K562 (cell line): ENCODE measurements around the gene TCEANC2. TPM values are rescaled to one million over a fixed set of nuclear protein-coding genes. Genes with fewer than 3 reads are reported as not detected.

Experiments
- ADNP ChIP-seq: fragments of 200-800 bp; sonication (Bioruptor generic); IDR thresholded peaks from 2 replicates; pipeline ENCODE4 v1.6.1; 2016; ENCODE audit warnings: missing genetic modification characterization, missing compliant biosample characterization
- AFF4 ChIP-seq: sonication (generic); formaldehyde crosslinking; IDR thresholded peaks from 2 replicates; pipeline ENCODE4 v1.8.0; 2023; ENCODE audit warnings: mild to moderate bottlenecking, missing genetic modification reagents
- C11orf30 ChIP-seq: fragments of 450-650 bp; IDR thresholded peaks from 2 replicates; pipeline ENCODE4 v1.6.1; 2016; ENCODE audit warnings: low read depth, mild to moderate bottlenecking
- CREB1 ChIP-seq, 2 experiments: sonication (generic) in 1 of 2; formaldehyde crosslinking in 1 of 2; IDR thresholded peaks; 2 replicates each; pipeline versions ENCODE4 v1.6.1 to v1.8.0; 2012 to 2022; ENCODE audit warnings: inconsistent platforms in 1 of 2, mild to moderate bottlenecking in 1 of 2, missing genetic modification reagents in 1 of 2, moderate library complexity in 1 of 2
- GTF2F1 ChIP-seq: IDR thresholded peaks from 2 replicates; pipeline ENCODE4 v1.6.1; 2011; ENCODE audit warnings: low read depth, low read length, improper control_type of control experiment
- HMG20A ChIP-seq: fragments of 450-650 bp; formaldehyde crosslinking; conservative IDR thresholded peaks from 2 replicates; pipeline ENCODE4 v1.4.0; 2020; ENCODE audit warnings: mild to moderate bottlenecking, mixed read lengths
- KAT8 ChIP-seq: fragments of 450-650 bp; IDR thresholded peaks from 2 replicates; pipeline ENCODE4 v1.6.1; 2016; ENCODE audit warnings: low read depth, mild to moderate bottlenecking
- MEIS2 ChIP-seq: fragments of 450-650 bp; IDR thresholded peaks from 2 replicates; pipeline ENCODE4 v1.6.1; 2014; ENCODE audit warnings: mild to moderate bottlenecking; ENCODE audit not compliant: partially characterized antibody
- NFIC ChIP-seq: fragments of 450-650 bp; IDR thresholded peaks from 2 replicates; pipeline ENCODE4 v1.6.1; 2017; ENCODE audit warnings: mild to moderate bottlenecking, inconsistent platforms
- PPARD ChIP-seq: fragments of 250-450 bp; sonication (Bioruptor Pico); IDR thresholded peaks from 2 replicates; pipeline ENCODE4 v1.8.0; 2022; ENCODE audit warnings: inconsistent platforms, mild to moderate bottlenecking, moderate library complexity
- ZC3H11A ChIP-seq: IDR thresholded peaks from 2 replicates; pipeline ENCODE4 v1.6.1; 2012; ENCODE audit warnings: low read depth, low read length, improper control_type of control experiment
- ZNF41 ChIP-seq: fragments of 250-450 bp; sonication (Bioruptor Pico); conservative IDR thresholded peaks from 2 replicates; pipeline ENCODE4 v1.4.0; 2020; ENCODE audit warnings: mild to moderate bottlenecking
- polyA plus RNA-seq, 8 experiments: library from polyadenylated mRNA; depleted of rRNA in 4 of 8; stranded (reverse) in 5 of 8; unstranded in 3 of 8; fragments of >200 nt; fragmentation: Nextera tagmentation in 2 of 8; fragmentation: Illumina TruSeq in 1 of 8; extraction: Ambion mirVana in 2 of 8; extraction: Trizol in 1 of 8; gene quantifications; 2 replicates each; pipeline versions ENCODE4 v1.2.1 to v1.2.3, GENCODE V29; 2011 to 2014; ENCODE audit warnings: inconsistent platforms in 1 of 8, missing spikeins in 1 of 8
- total RNA-seq, 7 experiments: library from RNA; depleted of rRNA in 6 of 7; stranded (reverse); fragments of >200 nt in 6 of 7; fragmentation: Illumina TruSeq in 2 of 7; extraction: Trizol in 2 of 7; gene quantifications; 2 replicates each; pipeline versions ENCODE4 v1.2.1 to v1.2.3, GENCODE V29; 2011 to 2021; ENCODE audit warnings: low replicate concordance in 1 of 7
- TF ChIP-seq, protein P1 (sequence below): sonication (generic); formaldehyde crosslinking; IDR thresholded peaks from 2 replicates; pipeline ENCODE4 v1.8.1; 2022; ENCODE audit warnings: missing genetic modification reagents
- TF ChIP-seq, protein P2 (sequence below): sonication (generic); formaldehyde crosslinking; IDR thresholded peaks from 2 replicates; pipeline ENCODE4 v1.8.0; 2022; ENCODE audit warnings: mild to moderate bottlenecking, missing genetic modification reagents, borderline replicate concordance
- TF ChIP-seq, protein P3 (sequence below): fragments of 250-450 bp; sonication (Bioruptor Pico); IDR thresholded peaks from 2 replicates; pipeline ENCODE4 v1.4.0; 2020; ENCODE audit warnings: mild to moderate bottlenecking, moderate library complexity
- TF ChIP-seq, protein P4 (sequence below): fragments of 450-650 bp; conservative IDR thresholded peaks from 2 replicates; pipeline ENCODE4 v1.6.1; 2016; ENCODE audit warnings: missing genetic modification characterization, low read depth, mild to moderate bottlenecking, control low read depth, missing compliant biosample characterization

The TCEANC2 gene
- total and polyA plus RNA-seq, 9 of the 15 experiments (the other 6 are each of a cell fraction or from before 2014, with no cell fraction given) = 3.3 to 10.2 (median 7.0) TPM

DNA sequence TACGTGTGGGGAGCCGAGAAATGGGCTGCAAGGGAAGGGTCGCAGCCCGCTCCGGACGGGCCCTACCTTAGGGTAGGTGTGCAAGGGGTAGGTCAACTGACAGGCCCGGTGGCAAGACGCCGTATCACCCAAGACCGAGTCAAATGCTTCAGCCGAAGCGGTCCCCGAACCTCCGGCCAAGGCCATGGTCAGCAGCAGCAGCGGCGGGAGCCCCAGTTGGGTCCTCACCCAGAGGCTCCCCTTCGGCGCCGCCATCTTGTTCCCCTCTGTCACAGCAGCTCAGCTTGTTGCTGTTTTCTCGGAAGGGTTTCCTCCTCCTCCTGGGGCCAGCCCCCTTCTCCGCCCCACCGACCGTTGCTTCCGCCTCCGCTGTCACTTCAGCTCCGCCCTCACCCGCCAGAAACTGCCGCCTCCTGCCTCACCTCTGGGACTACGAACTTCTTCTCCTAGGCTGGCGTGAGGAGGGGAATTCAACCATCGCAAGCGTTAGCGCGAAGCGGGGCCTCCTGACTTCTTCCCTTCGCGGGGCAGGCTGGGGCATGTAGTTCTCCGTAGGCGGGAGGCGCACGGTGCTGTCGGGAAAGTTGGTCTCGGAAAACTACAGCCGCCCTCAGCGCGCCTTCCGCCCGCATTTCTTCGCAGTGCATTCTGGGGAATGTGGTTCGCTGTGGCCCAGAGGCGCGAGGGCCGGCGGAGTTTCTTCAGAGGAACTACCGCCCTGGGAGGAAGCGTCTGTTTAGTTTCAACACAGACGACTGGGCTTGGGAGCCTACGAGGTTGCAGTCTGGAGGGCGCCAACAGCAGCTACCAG lies at the start of gene TCEANC2, which contains the start of gene TMEM59 (continued):
- no peak; the same call in 1 of the 2 replicates for TF ChIP-seq ZNF41
- peak; percentile 56 for TF ChIP-seq C11orf30
- TF ChIP-seq, protein P1, sequence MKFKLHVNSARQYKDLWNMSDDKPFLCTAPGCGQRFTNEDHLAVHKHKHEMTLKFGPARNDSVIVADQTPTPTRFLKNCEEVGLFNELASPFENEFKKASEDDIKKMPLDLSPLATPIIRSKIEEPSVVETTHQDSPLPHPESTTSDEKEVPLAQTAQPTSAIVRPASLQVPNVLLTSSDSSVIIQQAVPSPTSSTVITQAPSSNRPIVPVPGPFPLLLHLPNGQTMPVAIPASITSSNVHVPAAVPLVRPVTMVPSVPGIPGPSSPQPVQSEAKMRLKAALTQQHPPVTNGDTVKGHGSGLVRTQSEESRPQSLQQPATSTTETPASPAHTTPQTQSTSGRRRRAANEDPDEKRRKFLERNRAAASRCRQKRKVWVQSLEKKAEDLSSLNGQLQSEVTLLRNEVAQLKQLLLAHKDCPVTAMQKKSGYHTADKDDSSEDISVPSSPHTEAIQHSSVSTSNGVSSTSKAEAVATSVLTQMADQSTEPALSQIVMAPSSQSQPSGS (CRISPR knock-in tag) = no peak
- TF ChIP-seq GTF2F1 = peak; percentile 75; the same call in 1 of the 2 replicates
- no peak for TF ChIP-seq NFIC
- TF ChIP-seq, protein P2, sequence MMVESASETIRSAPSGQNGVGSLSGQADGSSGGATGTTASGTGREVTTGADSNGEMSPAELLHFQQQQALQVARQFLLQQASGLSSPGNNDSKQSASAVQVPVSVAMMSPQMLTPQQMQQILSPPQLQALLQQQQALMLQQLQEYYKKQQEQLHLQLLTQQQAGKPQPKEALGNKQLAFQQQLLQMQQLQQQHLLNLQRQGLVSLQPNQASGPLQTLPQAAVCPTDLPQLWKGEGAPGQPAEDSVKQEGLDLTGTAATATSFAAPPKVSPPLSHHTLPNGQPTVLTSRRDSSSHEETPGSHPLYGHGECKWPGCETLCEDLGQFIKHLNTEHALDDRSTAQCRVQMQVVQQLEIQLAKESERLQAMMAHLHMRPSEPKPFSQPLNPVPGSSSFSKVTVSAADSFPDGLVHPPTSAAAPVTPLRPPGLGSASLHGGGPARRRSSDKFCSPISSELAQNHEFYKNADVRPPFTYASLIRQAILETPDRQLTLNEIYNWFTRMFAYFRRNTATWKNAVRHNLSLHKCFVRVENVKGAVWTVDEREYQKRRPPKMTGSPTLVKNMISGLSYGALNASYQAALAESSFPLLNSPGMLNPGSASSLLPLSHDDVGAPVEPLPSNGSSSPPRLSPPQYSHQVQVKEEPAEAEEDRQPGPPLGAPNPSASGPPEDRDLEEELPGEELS (CRISPR knock-in tag) = no peak; the same call in 1 of the 2 replicates
- TF ChIP-seq AFF4 (CRISPR knock-in tag) = peak; percentile 52; the same call in 1 of the 2 replicates
- peak; percentile 82 for TF ChIP-seq CREB1 (IDR thresholded peaks at IDR 0.05)
- peak; percentile 83 for TF ChIP-seq CREB1 (CRISPR knock-in tag; IDR thresholded peaks at IDR 0.05)
- TF ChIP-seq KAT8 = no peak
- no peak for TF ChIP-seq ZC3H11A
- TF ChIP-seq, protein P3, sequence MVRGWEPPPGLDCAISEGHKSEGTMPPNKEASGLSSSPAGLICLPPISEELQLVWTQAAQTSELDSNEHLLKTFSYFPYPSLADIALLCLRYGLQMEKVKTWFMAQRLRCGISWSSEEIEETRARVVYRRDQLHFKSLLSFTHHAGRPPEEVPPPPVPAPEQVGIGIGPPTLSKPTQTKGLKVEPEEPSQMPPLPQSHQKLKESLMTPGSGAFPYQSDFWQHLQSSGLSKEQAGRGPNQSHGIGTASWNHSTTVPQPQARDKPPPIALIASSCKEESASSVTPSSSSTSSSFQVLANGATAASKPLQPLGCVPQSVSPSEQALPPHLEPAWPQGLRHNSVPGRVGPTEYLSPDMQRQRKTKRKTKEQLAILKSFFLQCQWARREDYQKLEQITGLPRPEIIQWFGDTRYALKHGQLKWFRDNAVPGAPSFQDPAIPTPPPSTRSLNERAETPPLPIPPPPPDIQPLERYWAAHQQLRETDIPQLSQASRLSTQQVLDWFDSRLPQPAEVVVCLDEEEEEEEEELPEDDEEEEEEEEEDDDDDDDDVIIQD = no peak
- no peak for TF ChIP-seq PPARD (CRISPR knock-in tag)
- TF ChIP-seq ADNP (tag) = no peak
- TF ChIP-seq, protein P4, sequence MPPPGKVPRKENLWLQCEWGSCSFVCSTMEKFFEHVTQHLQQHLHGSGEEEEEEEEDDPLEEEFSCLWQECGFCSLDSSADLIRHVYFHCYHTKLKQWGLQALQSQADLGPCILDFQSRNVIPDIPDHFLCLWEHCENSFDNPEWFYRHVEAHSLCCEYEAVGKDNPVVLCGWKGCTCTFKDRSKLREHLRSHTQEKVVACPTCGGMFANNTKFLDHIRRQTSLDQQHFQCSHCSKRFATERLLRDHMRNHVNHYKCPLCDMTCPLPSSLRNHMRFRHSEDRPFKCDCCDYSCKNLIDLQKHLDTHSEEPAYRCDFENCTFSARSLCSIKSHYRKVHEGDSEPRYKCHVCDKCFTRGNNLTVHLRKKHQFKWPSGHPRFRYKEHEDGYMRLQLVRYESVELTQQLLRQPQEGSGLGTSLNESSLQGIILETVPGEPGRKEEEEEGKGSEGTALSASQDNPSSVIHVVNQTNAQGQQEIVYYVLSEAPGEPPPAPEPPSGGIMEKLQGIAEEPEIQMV (tag) = no peak; the same call in 1 of the 2 replicates
- TF ChIP-seq HMG20A = no peak
- peak; percentile 58 for TF ChIP-seq MEIS2
